Tibial artery (tissue), 4 donors: ENCODE results near the gene LPO.

ENCODE experiments used
- DNase-seq, 2 donors: peaks; one replicate each; pipeline ENCODE4 v3.0.0-alpha.2; 2019
- H3K27ac ChIP-seq, 2 donors: fragments of 200-600 bp; sonication (generic) in 1 of 2; 1 replicate in 1 of 2; 2 replicates in 1 of 2; pipeline ENCODE4 v1.5.1; 2018 to 2019; ENCODE audit warnings: mild to moderate bottlenecking in 1 of 2
- H3K27me3 ChIP-seq, 2 donors: fragments of 200-600 bp; sonication (generic) in 1 of 2; one replicate each; pipeline versions ENCODE4 v1.5.1 to v1.6.0; 2016 to 2019
- H3K36me3 ChIP-seq, 3 donors: fragments of 200-600 bp; sonication (generic) in 2 of 3; one replicate each; pipeline ENCODE4 v1.5.1; 2016 to 2019; ENCODE audit warnings: mild to moderate bottlenecking in 2 of 3
- H3K4me1 ChIP-seq, 4 donors: fragments of 200-600 bp; sonication (generic) in 2 of 4; 1 replicate in 3 of 4; 2 replicates in 1 of 4; pipeline ENCODE4 v1.5.1; 2016 to 2019
- H3K4me3 ChIP-seq, 2 donors: fragments of 200-600 bp; sonication (generic) in 1 of 2; 1 replicate in 1 of 2; 2 replicates in 1 of 2; pipeline ENCODE4 v1.5.1; 2018 to 2019; ENCODE audit warnings: mild to moderate bottlenecking in 2 of 2
- H3K9me3 ChIP-seq, 3 donors: fragments of 200-600 bp; sonication (generic) in 1 of 3; one replicate each; pipeline ENCODE4 v1.5.1; 2016 to 2019
- intact Hi-C: fragments of 100-400 bp; cut with DNase I; formaldehyde crosslinking; loops from one replicate; pipeline ENCODE4 v1.15.0; 2023; ENCODE audit warnings: low total_unique reads
- TF ChIP-seq, protein P1 (sequence below), 2 experiments: fragments of 200-600 bp in 1 of 2; fragments of 450-650 bp in 1 of 2; IDR thresholded peaks; one replicate each; pipeline ENCODE4 v1.5.1; 2017 to 2019; ENCODE audit warnings: antibody characterized with exemption in 2 of 2, mild to moderate bottlenecking in 1 of 2, moderate library complexity in 1 of 2

LPO gene

DNA sequence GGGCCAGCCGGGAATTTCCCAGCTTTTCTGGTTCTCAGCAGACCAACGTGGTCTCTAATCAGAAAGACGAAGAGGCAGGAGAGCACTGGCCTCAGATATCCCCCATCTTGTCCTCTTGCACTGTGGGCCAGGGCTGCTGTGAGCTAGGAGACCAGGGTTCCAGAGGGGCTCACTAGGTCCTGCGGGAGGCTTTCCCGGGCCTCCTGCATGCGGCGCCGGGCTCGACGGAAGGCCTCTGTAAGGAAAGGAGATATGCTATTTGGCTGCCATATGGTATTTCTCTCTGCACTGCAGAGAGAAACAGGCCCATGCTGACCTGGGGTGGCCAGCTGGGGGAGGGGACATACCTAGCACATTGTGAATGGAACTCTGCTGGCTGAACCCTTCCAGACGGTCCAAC is 32.4 kb upstream of the LPO start:
- no peaks in the 10 kb centered on the region for H3K9me3 ChIP-seq
- DNase-seq, result no peak
- TF ChIP-seq, protein P1, sequence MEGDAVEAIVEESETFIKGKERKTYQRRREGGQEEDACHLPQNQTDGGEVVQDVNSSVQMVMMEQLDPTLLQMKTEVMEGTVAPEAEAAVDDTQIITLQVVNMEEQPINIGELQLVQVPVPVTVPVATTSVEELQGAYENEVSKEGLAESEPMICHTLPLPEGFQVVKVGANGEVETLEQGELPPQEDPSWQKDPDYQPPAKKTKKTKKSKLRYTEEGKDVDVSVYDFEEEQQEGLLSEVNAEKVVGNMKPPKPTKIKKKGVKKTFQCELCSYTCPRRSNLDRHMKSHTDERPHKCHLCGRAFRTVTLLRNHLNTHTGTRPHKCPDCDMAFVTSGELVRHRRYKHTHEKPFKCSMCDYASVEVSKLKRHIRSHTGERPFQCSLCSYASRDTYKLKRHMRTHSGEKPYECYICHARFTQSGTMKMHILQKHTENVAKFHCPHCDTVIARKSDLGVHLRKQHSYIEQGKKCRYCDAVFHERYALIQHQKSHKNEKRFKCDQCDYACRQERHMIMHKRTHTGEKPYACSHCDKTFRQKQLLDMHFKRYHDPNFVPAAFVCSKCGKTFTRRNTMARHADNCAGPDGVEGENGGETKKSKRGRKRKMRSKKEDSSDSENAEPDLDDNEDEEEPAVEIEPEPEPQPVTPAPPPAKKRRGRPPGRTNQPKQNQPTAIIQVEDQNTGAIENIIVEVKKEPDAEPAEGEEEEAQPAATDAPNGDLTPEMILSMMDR (IDR thresholded peaks at IDR 0.05), result no peak
- no peaks in the 10 kb centered on the region for H3K27me3 ChIP-seq
- no peak overlapping the region for H3K4me3 ChIP-seq
- intact Hi-C loops, result no loop called here
- no peaks in the 10 kb centered on the region for H3K4me1 ChIP-seq
- no peak overlapping the region for H3K27ac ChIP-seq
- peaks cover 9 to 67% (median 45%) of the 10 kb centered on the region in 3 donors for H3K36me3 ChIP-seq

DNA sequence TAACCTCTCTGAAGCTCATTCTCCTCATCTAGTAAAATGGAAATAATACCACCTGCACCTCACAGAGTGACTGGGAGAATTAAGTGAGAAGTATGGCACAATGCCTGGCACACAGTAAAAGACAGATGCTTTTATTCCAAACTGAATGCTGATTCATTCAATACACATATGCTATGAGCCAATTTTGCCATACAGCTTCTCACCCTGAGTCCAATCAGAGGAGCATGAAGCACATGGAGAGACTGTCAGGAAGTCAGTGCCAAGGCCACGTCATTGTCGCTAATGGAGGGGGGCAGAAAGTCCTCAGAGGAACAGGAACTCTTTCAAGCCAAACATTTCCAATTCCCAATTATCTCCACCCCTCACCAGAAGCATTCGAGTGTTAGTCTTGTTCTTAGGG is 30.9 kb upstream of the LPO start:
- H3K9me3 ChIP-seq, result no peaks in the 10 kb centered on the region
- no peaks in the 10 kb centered on the region for H3K27me3 ChIP-seq
- TF ChIP-seq, protein P1 (IDR thresholded peaks at IDR 0.05), result no peak
- DNase-seq, result no peak
- H3K27ac ChIP-seq, result no peak overlapping the region
- intact Hi-C loops, result no loop called here
- peaks cover 20 to 82% (median 58%) of the 10 kb centered on the region in 3 donors for H3K36me3 ChIP-seq
- H3K4me1 ChIP-seq, result no peaks in the 10 kb centered on the region
- H3K4me3 ChIP-seq, result no peak overlapping the region

DNA sequence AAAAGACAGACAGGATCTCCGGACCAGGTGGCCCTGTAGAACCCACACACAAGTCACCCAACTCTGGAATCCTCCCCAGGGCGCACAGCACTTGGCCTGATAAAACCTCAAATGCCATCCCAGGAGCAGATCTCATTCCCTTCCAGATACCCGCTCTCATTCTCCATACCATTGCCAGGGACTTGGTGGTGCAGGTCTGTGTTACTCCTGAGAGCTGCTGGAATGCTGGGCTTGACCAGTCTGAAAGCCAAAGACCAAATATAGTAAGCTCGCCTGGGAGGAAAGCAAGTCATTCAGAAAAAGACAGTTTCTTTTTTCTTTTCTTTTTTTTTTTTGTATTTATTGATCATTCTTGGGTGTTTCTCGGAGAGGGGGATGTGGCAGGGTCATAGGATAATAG is 30.0 kb upstream of the LPO start:
- no peak for DNase-seq
- H3K9me3 ChIP-seq, result no peaks in the 10 kb centered on the region
- H3K4me3 ChIP-seq, result no peak overlapping the region
- TF ChIP-seq, protein P1 (IDR thresholded peaks at IDR 0.05), result no peak
- peaks cover 29 to 91% (median 67%) of the 10 kb centered on the region in 3 donors for H3K36me3 ChIP-seq
- no peaks in the 10 kb centered on the region for H3K4me1 ChIP-seq
- intact Hi-C loops, result no loop called here
- H3K27me3 ChIP-seq, result no peaks in the 10 kb centered on the region
- no peak overlapping the region for H3K27ac ChIP-seq

DNA sequence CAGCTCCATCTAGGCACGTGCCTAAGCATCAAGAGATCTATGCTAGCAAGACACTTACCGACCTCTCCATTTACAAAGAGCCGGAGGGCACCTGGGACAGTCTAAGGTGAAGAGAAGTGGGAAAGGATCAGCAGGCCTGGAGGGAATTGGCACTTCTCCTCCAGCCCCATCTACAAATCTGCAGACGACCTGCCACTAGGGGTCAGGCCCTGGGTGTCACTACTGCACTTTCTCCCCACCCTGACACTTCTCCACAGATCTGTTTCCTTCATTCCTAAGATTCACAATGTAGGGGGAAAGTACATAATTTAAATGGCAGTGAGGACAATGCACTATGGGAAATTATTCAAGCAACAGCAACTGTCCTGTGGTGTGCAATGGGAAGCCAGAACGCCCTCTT is 27.5 kb upstream of the LPO start:
- H3K36me3 ChIP-seq, result peaks cover 36 to 100% (median 92%) of the 10 kb centered on the region in 3 donors
- H3K27me3 ChIP-seq, result no peaks in the 10 kb centered on the region
- H3K4me3 ChIP-seq, result no peak overlapping the region

DNA sequence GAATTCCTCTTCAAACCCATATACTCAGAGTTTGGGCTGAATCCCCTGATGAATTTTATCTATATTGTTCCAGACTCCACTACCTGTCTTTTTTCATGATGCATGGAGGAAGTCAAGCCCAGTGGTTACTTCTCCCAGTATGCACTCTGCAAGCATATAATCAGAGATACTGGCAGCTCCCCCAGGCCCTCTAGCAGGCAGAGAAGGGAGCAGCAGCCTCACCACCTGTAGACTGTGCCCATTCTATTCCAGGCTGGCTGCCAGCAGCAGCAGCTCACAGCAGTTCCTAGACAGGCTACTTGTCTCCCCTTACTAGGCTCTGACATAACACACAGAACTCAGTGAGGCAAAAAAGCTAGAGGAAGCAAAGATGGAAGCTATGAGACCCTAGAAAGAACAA is 22.7 kb upstream of the LPO start:
- TF ChIP-seq, protein P1 (IDR thresholded peaks at IDR 0.05), result no peak
- intact Hi-C loops, result no loop called here
- Histone ChIP-seq H3K4me3 (no peak overlapping the region), H3K27me3 (no peaks in the 10 kb centered on the region), H3K27ac (no peak overlapping the region), H3K36me3 (peaks cover 27 to 59% (median 53%) of the 10 kb centered on the region in 3 donors), H3K4me1 (peaks cover 0 to 12% (median 9%) of the 10 kb centered on the region in 4 donors), H3K9me3 (no peaks in the 10 kb centered on the region)
- DNase-seq, result no peak

More for the DNA sequence above, 27.5 kb upstream of the LPO start:
- intact Hi-C loops, result no loop called here
- TF ChIP-seq, protein P1 (IDR thresholded peaks at IDR 0.05), result no peak
- DNase-seq, result no peak
- H3K27ac ChIP-seq, result no peak overlapping the region
- H3K9me3 ChIP-seq, result no peaks in the 10 kb centered on the region
- H3K4me1 ChIP-seq, result no peaks in the 10 kb centered on the region

DNA sequence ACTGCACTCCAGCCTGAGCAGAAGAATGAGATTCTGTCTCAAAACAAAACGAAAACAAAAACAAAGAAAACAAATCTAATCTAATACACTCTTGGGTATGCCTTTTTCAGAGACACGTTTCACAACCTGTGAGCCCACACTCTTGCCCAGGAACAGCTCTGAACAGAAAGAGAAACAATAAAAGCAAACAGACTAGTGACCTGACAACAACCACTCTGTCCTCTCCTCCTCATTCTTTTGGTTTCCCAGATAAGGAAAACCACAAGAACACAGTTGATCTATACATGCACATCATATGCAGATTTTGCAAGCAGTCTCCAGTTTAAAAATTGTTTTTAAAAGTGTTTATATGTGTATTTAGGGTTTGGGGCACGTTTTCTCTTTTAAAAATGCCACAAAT is 20.6 kb upstream of the LPO start:
- Histone ChIP-seq H3K9me3 (no peaks in the 10 kb centered on the region), H3K36me3 (peaks cover 13 to 38% (median 34%) of the 10 kb centered on the region in 3 donors), H3K4me1 (peaks cover 0 to 12% (median 9%) of the 10 kb centered on the region in 4 donors), H3K4me3 (no peak overlapping the region), H3K27ac (no peak overlapping the region), H3K27me3 (no peaks in the 10 kb centered on the region)
- TF ChIP-seq, protein P1 (IDR thresholded peaks at IDR 0.05), result no peak
- DNase-seq, result no peak
- intact Hi-C loops, result no loop called here
